GM19452 (cell line): ENCODE measurements around the gene PML.
"Not testable (repeated sequence)": the region's sequence is repeated elsewhere in the genome, so short reads cannot be mapped to it uniquely, and the experiment has no call there.

Experiments
- ATAC-seq: cut with Tn5 transposase; IDR thresholded peaks from one replicate; pipeline ENCODE4 v1.9.1; 2021; ENCODE audit not compliant: unreplicated experiment

The PML gene

GRCh38 chr15:74055804-74056203 lies 61.3 kb downstream of the PML start:
- no peak for ATAC-seq

- not testable (repeated sequence) for ATAC-seq
These were observed 61.8 kb downstream of the PML start for GRCh38 chr15:74056330-74056729.

- not testable (repeated sequence) for ATAC-seq
These were observed 64.7 kb downstream of the PML start for GRCh38 chr15:74059050-74059833.

- no peak for ATAC-seq
These were observed 65.7 kb downstream of the PML start for GRCh38 chr15:74060251-74060650.

DNA sequence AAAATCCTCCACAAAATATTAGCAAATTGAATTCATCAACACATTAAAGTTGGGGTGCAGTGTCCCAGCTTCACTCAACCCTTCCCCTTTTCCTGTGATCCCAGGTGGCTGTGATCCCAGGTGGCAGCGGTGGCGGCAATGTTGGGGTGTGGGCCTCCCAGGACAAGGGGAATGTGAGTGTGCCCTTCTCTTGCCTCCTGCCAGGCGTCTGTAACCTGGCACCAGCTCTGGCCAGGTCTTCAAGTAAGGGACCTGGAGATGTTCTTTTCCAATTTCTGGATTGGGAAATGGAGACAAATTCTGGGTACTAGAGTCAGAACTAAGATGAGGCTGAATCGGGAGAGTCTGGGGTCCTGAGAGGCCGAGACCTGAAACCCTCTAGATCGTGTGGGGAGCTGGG lies 67.7 kb downstream of the PML start:
- no peak for ATAC-seq

GRCh38 chr15:74062671-74063070 lies 68.2 kb downstream of the PML start:
- no peak for ATAC-seq

GRCh38 chr15:74063425-74064146 lies 69.1 kb downstream of the PML start:
- not testable (repeated sequence) for ATAC-seq

GRCh38 chr15:74064183-74064582 lies 69.7 kb downstream of the PML start:
- ATAC-seq: not testable (repeated sequence)

DNA sequence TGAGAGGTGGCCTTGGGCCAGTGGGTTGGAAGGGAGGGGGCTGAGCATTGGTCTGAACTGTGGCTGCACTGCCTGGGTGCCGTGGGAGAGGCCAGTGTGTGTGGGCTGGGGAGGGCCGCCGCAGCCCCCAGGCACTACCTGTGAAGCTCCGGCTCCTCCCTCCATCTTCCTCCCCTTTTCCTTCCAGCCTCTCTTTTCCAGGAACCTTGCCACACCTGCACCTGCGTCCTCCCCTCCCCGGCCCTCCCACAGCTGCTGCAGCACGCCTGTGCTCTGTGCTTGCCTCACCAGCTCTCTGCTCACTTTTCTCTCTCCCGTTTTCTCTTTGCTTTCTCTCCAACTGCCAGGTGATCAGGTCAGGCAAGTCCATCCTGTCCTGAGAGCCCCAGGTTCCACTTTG lies 70.3 kb downstream of the PML start:
- not testable (repeated sequence) for ATAC-seq

- peak; percentile 58 for ATAC-seq
These were observed 71.3 kb downstream of the PML start for GRCh38 chr15:74065684-74066411.

- ATAC-seq: not testable (repeated sequence)
These were observed 77.1 kb downstream of the PML start for GRCh38 chr15:74071645-74072044.

DNA sequence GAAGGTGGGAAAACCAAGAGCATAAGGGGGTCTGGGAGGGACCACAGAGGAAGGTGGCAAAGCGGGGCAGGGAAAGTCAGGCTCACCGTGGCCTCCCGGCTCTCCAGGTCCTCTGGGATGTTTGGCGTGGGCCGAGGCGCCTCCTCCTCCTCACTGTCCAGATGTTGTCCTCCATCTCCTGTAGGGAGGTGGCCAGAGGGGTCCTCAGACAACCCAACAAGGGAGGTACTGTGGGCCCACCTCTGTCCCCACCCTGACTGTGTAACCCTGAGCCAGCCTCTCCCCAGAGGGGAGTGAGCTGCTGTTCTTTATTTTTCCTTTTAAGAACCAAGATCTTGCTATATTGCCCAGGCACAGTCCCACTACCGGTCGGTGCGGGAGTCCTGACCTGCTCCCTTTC lies 77.6 kb downstream of the PML start:
- ATAC-seq: not testable (repeated sequence)

GRCh38 chr15:74072614-74073337 lies 78.3 kb downstream of the PML start:
- ATAC-seq: not testable (repeated sequence)

- not testable (repeated sequence) for ATAC-seq
These were observed 81.3 kb downstream of the PML start for GRCh38 chr15:74075781-74076180.

DNA sequence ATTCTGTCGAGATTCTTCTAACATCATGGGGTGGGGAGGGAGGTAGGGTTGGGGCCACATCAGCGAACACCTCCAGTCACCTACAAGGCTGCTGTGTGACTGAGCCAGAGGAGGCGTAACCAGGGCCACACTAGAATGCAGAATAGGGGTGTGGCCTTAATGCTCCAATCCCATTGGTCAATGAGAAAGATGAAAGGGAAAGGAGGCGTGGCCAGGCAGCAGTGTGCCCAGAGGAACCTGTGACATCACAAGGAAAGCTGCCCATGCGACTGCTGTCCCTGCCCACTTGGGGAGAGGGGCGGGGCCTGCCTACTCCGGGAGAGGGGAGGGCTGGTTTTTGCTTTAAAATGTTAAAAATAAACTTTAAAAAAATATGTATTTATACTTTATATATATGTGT lies 87.9 kb downstream of the PML start, which contains the start of gene GOLGA6A:
Gene GOLGA6A (minus strand): TSS at position 101 of the 400 bp plus-strand sequence. CDS start 41 bp downstream, at position 60.
- not testable (repeated sequence) for ATAC-seq

GRCh38 chr15:74094567-74094966 lies 100.1 kb downstream of the PML start:
- ATAC-seq: not testable (repeated sequence)

GRCh38 chr15:74095610-74096009 lies 101.1 kb downstream of the PML start:
- not testable (repeated sequence) for ATAC-seq

DNA sequence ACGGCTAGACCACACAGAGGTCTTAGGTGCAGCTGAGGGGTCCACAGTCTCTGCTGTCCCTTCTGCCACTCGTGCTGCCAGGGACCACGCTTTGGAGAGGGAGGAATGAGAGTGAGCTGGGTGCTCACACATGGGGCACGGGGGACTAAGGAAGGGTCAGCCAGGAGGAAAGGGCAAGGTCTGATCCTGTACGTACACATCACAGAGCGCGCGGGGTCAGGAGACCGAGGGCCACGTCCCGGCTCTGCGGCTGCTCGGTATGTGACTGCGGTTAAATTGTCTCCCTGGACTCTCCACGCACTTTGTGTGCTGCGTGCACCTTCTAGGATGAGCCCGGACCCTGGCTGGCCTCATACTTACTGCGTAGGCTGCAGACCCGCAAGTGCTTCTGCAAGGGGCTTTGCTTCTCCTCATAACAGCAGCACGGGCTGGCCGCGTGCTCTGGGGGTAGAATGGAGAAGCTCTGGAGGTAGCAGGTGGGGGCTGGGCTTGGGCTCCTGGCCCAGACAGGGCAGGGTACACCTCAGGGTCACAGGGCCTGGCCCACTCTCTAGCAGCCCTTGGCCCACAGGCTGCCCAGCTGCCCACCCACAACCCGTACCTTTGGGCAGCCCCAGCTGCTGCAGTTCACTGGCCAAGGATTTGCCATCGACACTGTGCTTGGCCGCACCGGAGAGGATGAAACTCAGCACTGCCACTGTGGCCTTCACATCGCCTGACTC lies 102.4 kb downstream of the PML start:
- ATAC-seq: not testable (repeated sequence)
